Astrocyte of the spinal cord (primary cell): ENCODE results near the gene B4GALT3.

Experiments
- DNase-seq: peaks from one replicate; pipeline ENCODE4 v3.0.0; 2011; ENCODE audit warnings: low read depth, low spot score
- H3K4me3 ChIP-seq: 2 replicates; pipeline ENCODE4 v1.5.1; 2011; ENCODE audit warnings: low read depth, mild to moderate bottlenecking, low read length, moderate library complexity
- in situ Hi-C: cut with HindIII; loops from 2 replicates; pipeline ENCODE4 v1.10.0; 2017; ENCODE audit warnings: low sequenced_read_pairs
- TF ChIP-seq, protein P1 (sequence below): IDR thresholded peaks from 2 replicates; pipeline ENCODE4 v1.5.1; 2012; ENCODE audit warnings: low read depth, mild to moderate bottlenecking, low read length, inconsistent platforms

The B4GALT3 gene

GRCh38 chr1:161187311-161187710 is 10.0 kb upstream of the B4GALT3 start:
- in situ Hi-C loops = no loop called here
- TF ChIP-seq, protein P1, sequence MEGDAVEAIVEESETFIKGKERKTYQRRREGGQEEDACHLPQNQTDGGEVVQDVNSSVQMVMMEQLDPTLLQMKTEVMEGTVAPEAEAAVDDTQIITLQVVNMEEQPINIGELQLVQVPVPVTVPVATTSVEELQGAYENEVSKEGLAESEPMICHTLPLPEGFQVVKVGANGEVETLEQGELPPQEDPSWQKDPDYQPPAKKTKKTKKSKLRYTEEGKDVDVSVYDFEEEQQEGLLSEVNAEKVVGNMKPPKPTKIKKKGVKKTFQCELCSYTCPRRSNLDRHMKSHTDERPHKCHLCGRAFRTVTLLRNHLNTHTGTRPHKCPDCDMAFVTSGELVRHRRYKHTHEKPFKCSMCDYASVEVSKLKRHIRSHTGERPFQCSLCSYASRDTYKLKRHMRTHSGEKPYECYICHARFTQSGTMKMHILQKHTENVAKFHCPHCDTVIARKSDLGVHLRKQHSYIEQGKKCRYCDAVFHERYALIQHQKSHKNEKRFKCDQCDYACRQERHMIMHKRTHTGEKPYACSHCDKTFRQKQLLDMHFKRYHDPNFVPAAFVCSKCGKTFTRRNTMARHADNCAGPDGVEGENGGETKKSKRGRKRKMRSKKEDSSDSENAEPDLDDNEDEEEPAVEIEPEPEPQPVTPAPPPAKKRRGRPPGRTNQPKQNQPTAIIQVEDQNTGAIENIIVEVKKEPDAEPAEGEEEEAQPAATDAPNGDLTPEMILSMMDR = no peak
- H3K4me3 ChIP-seq = no peak overlapping the region
- no peak for DNase-seq

GRCh38 chr1:161185732-161186311 is 8.5 kb upstream of the B4GALT3 start:
- in situ Hi-C loops = no loop called here
- TF ChIP-seq, protein P1 = no peak
- DNase-seq = no peak
- no peak overlapping the region for H3K4me3 ChIP-seq

DNA sequence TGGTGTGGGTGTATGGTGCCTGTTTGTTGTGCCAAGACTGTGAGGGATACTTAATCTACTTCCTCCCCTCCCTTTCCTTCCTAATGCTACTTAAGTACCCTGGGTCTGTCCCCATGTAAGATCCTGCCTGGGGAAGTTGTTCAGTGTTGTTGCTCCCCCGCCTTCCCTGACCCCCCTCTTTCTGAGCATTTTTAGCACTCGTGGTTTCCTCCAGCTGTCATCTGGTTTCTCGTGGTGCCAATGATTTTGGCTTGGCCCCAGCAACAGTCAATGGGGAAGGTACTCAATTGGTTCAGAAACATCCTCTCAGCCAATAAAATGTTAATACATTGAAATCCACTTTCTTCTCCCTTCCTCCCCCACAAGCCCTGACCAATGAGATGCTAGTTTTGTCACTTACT is 8.0 kb upstream of the B4GALT3 start:
- DNase-seq = peak; percentile 57
- in situ Hi-C loops = no loop called here
- TF ChIP-seq, protein P1 = no peak
- H3K4me3 ChIP-seq = no peak overlapping the region

DNA sequence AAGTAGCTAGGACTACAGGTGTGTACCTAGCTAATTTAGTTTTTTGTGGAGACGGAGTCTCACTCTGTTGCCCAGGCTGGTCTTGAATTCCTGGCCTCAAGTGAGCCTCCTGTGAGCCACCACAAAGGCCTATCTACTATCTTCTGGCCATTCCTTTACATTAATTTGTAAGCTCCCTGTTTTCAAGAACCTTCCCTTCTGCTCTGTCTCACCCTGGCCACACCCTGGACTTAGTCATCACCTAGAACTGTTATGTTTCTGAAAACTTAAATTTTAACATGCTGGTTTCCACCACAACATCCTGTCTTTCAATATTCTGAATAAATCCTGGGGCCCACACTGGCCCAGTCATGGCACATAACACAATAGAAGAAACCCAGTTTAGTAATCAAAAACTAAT is 4.9 kb upstream of the B4GALT3 start:
- peak; percentile 56 for DNase-seq
- TF ChIP-seq, protein P1 = no peak
- in situ Hi-C loops = no loop called here
- no peak overlapping the region for H3K4me3 ChIP-seq

GRCh38 chr1:161180639-161181038 is 3.3 kb upstream of the B4GALT3 start:
- DNase-seq = no peak
- in situ Hi-C loops = no loop called here
- TF ChIP-seq, protein P1 = peak; percentile 40
- no peak overlapping the region for H3K4me3 ChIP-seq

DNA sequence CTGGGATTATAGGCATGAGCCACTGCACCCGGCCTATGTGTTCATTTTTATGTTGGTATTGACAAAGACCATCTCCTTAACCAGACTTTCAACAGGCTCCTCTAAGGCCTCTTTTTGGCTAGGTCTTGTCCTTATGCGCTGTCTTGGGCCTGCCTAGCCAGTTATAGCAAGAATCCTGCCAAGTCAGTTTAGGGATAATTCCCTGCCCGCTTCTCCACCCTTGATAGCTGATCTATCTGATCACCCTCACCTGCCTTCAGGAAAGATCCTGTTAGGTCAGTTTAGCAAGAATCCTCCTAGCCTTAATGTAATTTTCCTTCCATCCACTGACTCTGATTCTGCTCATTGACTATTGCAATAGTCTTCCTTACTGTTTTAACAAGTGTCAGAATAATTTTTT is 2.4 kb upstream of the B4GALT3 start:
- TF ChIP-seq, protein P1 = no peak
- no peak overlapping the region for H3K4me3 ChIP-seq
- no peak for DNase-seq
- in situ Hi-C loops = no loop called here

GRCh38 chr1:161177936-161178244 is 583 bp upstream of the B4GALT3 start:
- in situ Hi-C loops = no loop called here
- peak overlapping the region; percentile 96 for H3K4me3 ChIP-seq
- no peak for DNase-seq
- TF ChIP-seq, protein P1 = no peak
